D721Med (cell line): ENCODE measurements around the gene LRRC36.

Experiments used
- DNase-seq: peaks from one replicate; pipeline ENCODE4 v3.0.0; 2011; ENCODE audit warnings: low spot score; ENCODE audit not compliant: insufficient read length
- FAIRE-seq: peaks from 2 replicates; lab custom pipeline; 2011; peaks lifted over from hg19 to GRCh38; lab: Jason Lieb, UNC
- TF ChIP-seq, protein P1 (sequence below): IDR thresholded peaks from 2 replicates; pipeline ENCODE4 v1.5.1; 2012; ENCODE audit warnings: mild to moderate bottlenecking, control low read depth; ENCODE audit not compliant: insufficient read depth; ENCODE audit errors: missing control alignments

The LRRC36 gene

DNA sequence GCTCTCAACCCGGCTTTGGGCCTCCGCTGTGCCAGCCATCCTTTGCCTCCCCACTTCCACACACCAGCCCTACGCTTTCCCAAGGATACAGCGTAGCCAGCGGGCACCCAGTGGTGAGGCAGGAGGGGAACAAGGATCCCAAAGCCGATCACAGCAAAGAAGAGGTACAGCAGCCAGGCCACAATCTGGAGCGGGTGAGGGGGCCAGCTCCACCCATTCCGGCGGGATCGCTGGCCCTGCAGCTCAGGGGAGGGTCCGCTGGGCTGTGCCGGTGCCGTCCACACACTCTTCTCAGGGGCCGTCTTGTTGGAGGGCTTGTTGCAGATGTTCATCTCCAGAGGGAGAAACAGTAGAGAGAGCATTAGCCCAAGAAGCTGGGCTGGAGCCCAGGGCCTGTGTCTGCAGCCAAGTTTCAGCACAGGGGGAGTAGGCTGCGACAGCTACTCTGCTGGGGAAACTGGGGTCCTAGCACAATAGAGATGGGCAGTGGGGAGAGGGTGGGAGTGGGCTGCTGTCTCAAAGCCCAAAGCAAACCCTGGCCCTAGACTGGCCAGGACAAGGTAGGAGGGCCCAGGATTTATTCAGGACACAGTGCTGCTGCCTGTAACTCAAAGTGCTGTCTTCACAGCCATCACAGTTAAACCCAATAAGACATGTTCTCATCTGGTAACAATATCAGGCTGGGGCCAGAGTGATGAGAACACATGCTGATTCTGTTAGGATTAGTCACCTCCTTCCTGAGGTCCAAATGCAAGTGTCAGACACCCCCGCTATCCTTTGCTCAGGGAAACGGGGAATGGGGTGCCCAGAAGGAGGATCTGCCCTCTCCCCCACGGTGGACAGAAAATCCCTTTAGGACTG lies 79.7 kb downstream of the LRRC36 start:
- FAIRE-seq (no peak), DNase-seq (no peak)
- TF ChIP-seq, protein P1, sequence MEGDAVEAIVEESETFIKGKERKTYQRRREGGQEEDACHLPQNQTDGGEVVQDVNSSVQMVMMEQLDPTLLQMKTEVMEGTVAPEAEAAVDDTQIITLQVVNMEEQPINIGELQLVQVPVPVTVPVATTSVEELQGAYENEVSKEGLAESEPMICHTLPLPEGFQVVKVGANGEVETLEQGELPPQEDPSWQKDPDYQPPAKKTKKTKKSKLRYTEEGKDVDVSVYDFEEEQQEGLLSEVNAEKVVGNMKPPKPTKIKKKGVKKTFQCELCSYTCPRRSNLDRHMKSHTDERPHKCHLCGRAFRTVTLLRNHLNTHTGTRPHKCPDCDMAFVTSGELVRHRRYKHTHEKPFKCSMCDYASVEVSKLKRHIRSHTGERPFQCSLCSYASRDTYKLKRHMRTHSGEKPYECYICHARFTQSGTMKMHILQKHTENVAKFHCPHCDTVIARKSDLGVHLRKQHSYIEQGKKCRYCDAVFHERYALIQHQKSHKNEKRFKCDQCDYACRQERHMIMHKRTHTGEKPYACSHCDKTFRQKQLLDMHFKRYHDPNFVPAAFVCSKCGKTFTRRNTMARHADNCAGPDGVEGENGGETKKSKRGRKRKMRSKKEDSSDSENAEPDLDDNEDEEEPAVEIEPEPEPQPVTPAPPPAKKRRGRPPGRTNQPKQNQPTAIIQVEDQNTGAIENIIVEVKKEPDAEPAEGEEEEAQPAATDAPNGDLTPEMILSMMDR: no peak

DNA sequence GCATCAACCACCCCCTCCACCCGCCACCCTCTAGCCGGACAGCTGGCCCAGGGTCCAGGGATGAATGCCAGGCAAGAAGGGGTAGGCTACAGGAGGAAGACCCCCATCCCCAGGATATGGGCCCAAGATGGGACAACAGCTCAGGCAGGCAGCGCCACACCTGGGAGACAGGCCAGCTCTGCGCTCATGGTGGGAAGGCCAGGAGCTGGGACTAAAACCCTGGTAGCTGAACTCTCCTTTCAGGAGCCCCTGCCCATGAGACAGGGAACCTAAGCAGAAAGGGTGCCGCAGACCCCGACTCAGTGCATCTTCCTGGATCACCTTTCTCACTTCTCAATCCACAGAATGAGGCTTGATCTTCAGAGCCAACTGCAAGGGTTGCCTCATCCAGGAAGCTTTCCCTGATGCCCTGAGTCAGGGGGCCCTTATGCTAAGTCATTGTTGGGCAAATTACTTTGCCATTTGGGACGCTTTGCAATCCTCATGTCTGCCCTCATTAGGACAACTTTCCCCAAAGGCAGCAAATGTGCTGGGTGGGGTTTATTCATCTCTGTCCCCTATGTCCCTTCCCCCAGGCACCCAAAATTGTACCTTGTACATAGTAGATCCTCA lies 80.7 kb downstream of the LRRC36 start:
- TF ChIP-seq, protein P1: no peak
- no peak for FAIRE-seq
- DNase-seq: no peak

DNA sequence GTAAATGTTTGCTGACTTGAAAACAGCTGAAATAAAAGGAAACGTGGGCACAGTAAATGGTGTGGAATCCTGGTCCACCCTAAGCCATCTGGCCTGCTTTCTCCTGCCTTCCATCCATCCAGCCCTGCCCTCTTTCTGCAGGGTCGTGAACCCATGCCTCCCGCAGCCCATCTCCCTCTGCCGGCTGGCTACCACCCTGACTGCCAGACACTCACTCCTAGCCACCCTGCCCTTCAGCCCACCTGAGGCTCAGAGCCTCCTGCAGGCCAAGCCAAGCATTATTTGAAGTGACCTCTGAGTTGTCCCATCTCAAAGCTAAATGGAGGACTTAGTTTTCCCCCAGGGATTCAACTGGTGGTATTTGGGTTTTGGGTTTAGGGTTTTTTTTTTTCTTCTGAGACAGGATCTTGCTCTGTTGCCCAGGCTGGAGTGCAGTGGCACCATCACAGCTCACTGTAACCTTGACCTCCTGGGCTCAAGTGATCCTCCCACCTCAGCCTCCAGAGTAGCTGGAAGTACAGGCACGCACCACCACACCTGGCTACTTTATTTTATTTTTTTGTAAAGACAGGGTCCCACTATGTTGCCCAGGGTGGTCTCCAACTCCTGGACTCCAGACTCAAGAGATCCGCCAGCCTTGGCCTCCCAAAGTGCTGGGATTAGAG lies 81.3 kb downstream of the LRRC36 start:
- TF ChIP-seq, protein P1: no peak
- no peak for DNase-seq
- FAIRE-seq: no peak

DNA sequence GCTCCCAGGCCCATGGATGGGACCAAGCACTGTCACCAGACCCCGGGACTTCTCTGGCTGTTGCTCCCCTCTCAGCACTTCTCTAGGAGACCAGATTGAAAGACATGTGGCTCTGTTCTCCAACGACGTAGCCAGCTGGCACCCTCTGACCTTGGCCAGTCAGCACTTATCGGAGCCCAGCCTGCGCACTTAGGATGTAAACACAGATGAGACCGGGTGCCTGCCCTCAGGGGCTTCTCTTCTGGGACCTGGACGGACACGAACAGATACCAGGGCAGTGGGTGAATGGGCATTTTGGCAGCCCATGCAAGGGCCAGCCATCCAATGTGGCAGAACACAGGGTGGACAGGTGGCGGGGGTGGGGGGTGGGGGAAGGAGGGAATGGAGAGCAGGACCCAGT lies 83.0 kb downstream of the LRRC36 start:
- TF ChIP-seq, protein P1: no peak
- no peak for DNase-seq
- no peak for FAIRE-seq

DNA sequence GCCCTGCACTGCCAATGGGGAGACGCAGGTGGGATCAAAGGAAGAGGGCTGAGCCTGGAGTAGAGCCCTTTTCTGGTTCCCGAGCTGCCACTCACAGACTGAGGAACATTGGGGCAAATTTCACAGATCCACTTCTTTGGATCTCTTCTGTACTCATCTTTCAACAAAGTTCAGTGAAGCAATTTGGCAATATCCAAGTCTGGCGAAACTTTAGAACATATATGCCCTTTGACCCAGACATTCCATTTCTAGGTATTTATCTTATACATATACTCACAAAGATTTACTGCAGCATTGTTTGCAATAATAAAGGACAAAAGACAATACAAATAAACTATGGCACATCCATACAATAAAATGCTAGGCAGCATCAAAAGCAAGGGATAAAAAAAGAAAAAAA lies 84.7 kb downstream of the LRRC36 start:
- no peak for DNase-seq
- TF ChIP-seq, protein P1: no peak
- no peak for FAIRE-seq

DNA sequence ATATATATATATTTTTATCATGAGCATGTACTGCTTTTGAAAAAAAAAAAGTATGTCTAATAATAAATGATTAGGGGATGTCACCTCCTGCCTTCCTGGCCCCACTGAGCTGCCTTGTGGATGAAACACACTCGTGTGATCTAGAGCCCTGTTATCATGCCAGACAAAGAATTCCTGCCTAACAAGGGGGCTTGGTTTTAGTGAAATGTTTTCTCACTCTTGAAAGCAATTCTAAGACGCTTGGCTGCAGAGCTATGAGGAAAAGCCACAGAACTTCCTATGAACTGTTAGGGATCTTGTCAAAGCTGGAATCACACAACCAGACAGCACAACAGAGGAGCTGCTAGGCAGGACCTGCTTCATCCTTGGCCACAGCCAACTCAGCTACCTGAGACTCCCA lies 85.7 kb downstream of the LRRC36 start:
- FAIRE-seq (no peak), DNase-seq (no peak)
- TF ChIP-seq, protein P1: no peak
